ENCODE data around the gene IQCE.

Gene IQCE

GRCh38 chr7:2613931-2614600, 55.3 kb downstream of the IQCE start:
- Histone ChIP-seq H3K4me3 (ENCODE audit: low read length) (no peak overlapping the region), H2AFZ (ENCODE audit: low read length) (no peak overlapping the region), H3F3A (ENCODE audit: insufficient read depth, low read length) (no peaks in the 10 kb centered on the region), H3K4me2 (ENCODE audit: low read depth, low read length) (no peak overlapping the region), H3K36me3 (replicated peaks; ENCODE audit: insufficient read depth, low read length) (no peaks in the 10 kb centered on the region), H3K9ac (ENCODE audit: low read length) (no peak overlapping the region), H3K9me2 (replicated peaks; ENCODE audit: insufficient read depth, low read length) (no peaks in the 10 kb centered on the region), H3K4me1 (ENCODE audit: low read length) (no peaks in the 10 kb centered on the region), H3K27ac (ENCODE audit: low read length) (no peak overlapping the region), H4K20me1 (ENCODE audit: insufficient read depth, low read length) (no peaks in the 10 kb centered on the region), H3K79me2 (ENCODE audit: low read length) (no peaks in the 10 kb centered on the region), H3K9me3 (replicated peaks; ENCODE audit: insufficient read depth, low read length) (no peaks in the 10 kb centered on the region), H3K27me3 (replicated peaks; ENCODE audit: insufficient read depth, low read length) (peaks cover 29% of the 10 kb centered on the region)
- no peak for DNase-seq
- TF ChIP-seq EZH2phosphoT487 (IDR thresholded peaks at IDR 0.05; ENCODE audit: low read length), result no peak
- TF ChIP-seq, protein P1, sequence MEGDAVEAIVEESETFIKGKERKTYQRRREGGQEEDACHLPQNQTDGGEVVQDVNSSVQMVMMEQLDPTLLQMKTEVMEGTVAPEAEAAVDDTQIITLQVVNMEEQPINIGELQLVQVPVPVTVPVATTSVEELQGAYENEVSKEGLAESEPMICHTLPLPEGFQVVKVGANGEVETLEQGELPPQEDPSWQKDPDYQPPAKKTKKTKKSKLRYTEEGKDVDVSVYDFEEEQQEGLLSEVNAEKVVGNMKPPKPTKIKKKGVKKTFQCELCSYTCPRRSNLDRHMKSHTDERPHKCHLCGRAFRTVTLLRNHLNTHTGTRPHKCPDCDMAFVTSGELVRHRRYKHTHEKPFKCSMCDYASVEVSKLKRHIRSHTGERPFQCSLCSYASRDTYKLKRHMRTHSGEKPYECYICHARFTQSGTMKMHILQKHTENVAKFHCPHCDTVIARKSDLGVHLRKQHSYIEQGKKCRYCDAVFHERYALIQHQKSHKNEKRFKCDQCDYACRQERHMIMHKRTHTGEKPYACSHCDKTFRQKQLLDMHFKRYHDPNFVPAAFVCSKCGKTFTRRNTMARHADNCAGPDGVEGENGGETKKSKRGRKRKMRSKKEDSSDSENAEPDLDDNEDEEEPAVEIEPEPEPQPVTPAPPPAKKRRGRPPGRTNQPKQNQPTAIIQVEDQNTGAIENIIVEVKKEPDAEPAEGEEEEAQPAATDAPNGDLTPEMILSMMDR (IDR thresholded peaks at IDR 0.05; ENCODE audit: low read length), result no peak
- no peak for TF ChIP-seq EZH2 (optimal IDR thresholded peaks at IDR 0.05; ENCODE audit: low read depth, low read length)

GRCh38 chr7:2614631-2615330, 56.0 kb downstream of the IQCE start:
- H3K27me3 ChIP-seq (replicated peaks; ENCODE audit: insufficient read depth, low read length), result peaks cover 31% of the 10 kb centered on the region
- H3K9me3 ChIP-seq (replicated peaks; ENCODE audit: insufficient read depth, low read length), result no peaks in the 10 kb centered on the region
- no peaks in the 10 kb centered on the region for H3F3A ChIP-seq (ENCODE audit: insufficient read depth, low read length)
- no peak overlapping the region for H3K27ac ChIP-seq (ENCODE audit: low read length)
- H3K79me2 ChIP-seq (ENCODE audit: low read length), result no peaks in the 10 kb centered on the region
- no peaks in the 10 kb centered on the region for H3K36me3 ChIP-seq (replicated peaks; ENCODE audit: insufficient read depth, low read length)
- H3K9ac ChIP-seq (ENCODE audit: low read length), result no peak overlapping the region
- no peaks in the 10 kb centered on the region for H3K4me1 ChIP-seq (ENCODE audit: low read length)
- no peak for DNase-seq
- no peak overlapping the region for H2AFZ ChIP-seq (ENCODE audit: low read length)
- H3K4me3 ChIP-seq (ENCODE audit: low read length), result no peak overlapping the region
- no peaks in the 10 kb centered on the region for H3K9me2 ChIP-seq (replicated peaks; ENCODE audit: insufficient read depth, low read length)
- TF ChIP-seq EZH2phosphoT487 (IDR thresholded peaks at IDR 0.05; ENCODE audit: low read length), result no peak
- TF ChIP-seq, protein P1 (IDR thresholded peaks at IDR 0.05; ENCODE audit: low read length), result no peak
- TF ChIP-seq EZH2 (optimal IDR thresholded peaks at IDR 0.05; ENCODE audit: low read depth, low read length), result no peak
- no peak overlapping the region for H3K4me2 ChIP-seq (ENCODE audit: low read depth, low read length)
- no peaks in the 10 kb centered on the region for H4K20me1 ChIP-seq (ENCODE audit: insufficient read depth, low read length)

DNA sequence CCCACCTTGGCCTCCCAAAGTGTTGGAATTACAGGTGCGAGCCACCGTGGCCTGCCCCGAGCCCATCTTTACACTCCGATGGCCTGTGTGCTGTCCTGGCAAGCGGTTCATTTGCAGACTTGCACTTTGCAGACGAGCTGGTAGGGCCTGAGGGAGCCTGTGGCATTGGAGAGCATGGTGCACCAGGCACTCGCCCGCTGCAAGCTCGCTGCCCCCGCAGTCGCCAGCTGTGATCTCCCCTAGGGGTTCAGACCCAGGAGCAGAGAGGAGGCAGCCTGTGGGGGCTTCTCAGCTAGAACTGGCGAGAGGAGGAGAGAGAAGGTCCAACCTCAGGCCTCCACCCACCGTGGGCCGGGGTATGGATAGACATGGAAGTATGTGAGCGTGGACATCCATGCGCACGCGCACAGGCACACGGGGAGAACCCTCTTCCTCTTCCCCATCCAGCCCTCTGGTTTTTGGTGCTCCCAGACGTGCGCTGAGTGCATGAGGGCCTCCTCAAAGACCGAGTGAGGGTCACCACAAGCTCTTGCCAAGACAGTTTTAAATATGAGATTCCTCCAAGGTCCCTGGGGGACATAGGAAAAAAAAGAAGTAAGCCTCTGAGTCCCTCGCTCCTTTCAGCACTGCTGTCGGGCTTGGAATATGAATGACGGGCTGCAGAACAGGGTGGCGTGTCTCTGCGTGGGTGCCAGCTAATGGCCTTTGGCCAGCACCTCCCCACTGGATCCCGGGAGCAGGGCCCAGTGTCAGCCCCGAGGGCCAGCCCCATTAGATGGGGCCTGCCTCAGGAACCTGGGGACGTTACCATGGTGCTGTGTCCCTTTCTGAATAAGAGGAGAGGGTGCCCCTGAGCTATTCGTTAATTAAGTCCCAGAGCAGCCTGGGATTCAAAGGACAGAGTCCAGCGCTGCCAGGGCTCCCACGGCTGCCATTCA, 57.9 kb downstream of the IQCE start:
- no peaks in the 10 kb centered on the region for H3K9me2 ChIP-seq (replicated peaks; ENCODE audit: insufficient read depth, low read length)
- H3F3A ChIP-seq (ENCODE audit: insufficient read depth, low read length), result no peaks in the 10 kb centered on the region
- H3K4me1 ChIP-seq (ENCODE audit: low read length), result no peaks in the 10 kb centered on the region
- peaks cover 39% of the 10 kb centered on the region for H3K27me3 ChIP-seq (replicated peaks; ENCODE audit: insufficient read depth, low read length)
- no peaks in the 10 kb centered on the region for H4K20me1 ChIP-seq (ENCODE audit: insufficient read depth, low read length)
- H2AFZ ChIP-seq (ENCODE audit: low read length), result no peak overlapping the region
- H3K4me2 ChIP-seq (ENCODE audit: low read depth, low read length), result no peak overlapping the region
- no peaks in the 10 kb centered on the region for H3K36me3 ChIP-seq (replicated peaks; ENCODE audit: insufficient read depth, low read length)
- TF ChIP-seq, protein P1 (IDR thresholded peaks at IDR 0.05; ENCODE audit: low read length), result no peak
- TF ChIP-seq EZH2 (optimal IDR thresholded peaks at IDR 0.05; ENCODE audit: low read depth, low read length), result no peak
- TF ChIP-seq EZH2phosphoT487 (IDR thresholded peaks at IDR 0.05; ENCODE audit: low read length), result no peak
- H3K9ac ChIP-seq (ENCODE audit: low read length), result no peak overlapping the region
- DNase-seq, result no peak
- H3K4me3 ChIP-seq (ENCODE audit: low read length), result no peak overlapping the region
- H3K9me3 ChIP-seq (replicated peaks; ENCODE audit: insufficient read depth, low read length), result no peaks in the 10 kb centered on the region
- no peaks in the 10 kb centered on the region for H3K79me2 ChIP-seq (ENCODE audit: low read length)
- no peak overlapping the region for H3K27ac ChIP-seq (ENCODE audit: low read length)

Data from MM.1S (cell line).